Heart right ventricle (tissue), 16 donors: ENCODE measurements around the gene SYTL3. TPM values are rescaled to one million over a fixed set of nuclear protein-coding genes. Genes with fewer than 3 reads are reported as not detected.
A peak's percentile ranks its signal among the peaks of the same experiment; 100 is the strongest.

ENCODE experiments used
- ATAC-seq, 8 donors: fragments of 200-7000 bp; cut with Tn5 transposase; one replicate each; pipeline ENCODE4 v1.9.1; 2020; ENCODE audit warnings: mild to moderate bottlenecking in 8 of 8, moderate library complexity in 8 of 8, moderate number of reproducible peaks in 1 of 8
- DNase-seq, 2 donors: peaks; one replicate each; pipeline ENCODE4 v3.0.0-alpha.2; 2020
- H3K27ac ChIP-seq, 10 donors: fragments of 200-600 bp; sonication (generic) in 2 of 10; one replicate each; pipeline versions ENCODE4 v1.5.0 to v1.8.0; 2020 to 2022; ENCODE audit warnings: mild to moderate bottlenecking in 3 of 10
- H3K27me3 ChIP-seq, 7 donors: fragments of 200-600 bp; one replicate each; pipeline ENCODE4 v1.8.0; 2021 to 2022; ENCODE audit warnings: mild to moderate bottlenecking in 2 of 7
- H3K36me3 ChIP-seq, 9 donors: fragments of 200-600 bp; sonication (generic) in 1 of 9; one replicate each; pipeline versions ENCODE4 v1.5.0 to v1.8.0; 2020 to 2022; ENCODE audit warnings: mild to moderate bottlenecking in 2 of 9
- H3K4me1 ChIP-seq, 9 donors: fragments of 200-600 bp; sonication (generic) in 1 of 9; one replicate each; pipeline versions ENCODE4 v1.5.0 to v1.8.0; 2020 to 2022; ENCODE audit warnings: mild to moderate bottlenecking in 4 of 9
- H3K4me3 ChIP-seq, 10 donors: fragments of 200-600 bp; sonication (generic) in 2 of 10; one replicate each; pipeline versions ENCODE4 v1.5.0 to v1.8.0; 2020 to 2022; ENCODE audit warnings: mild to moderate bottlenecking in 7 of 10, moderate library complexity in 2 of 10
- H3K9me3 ChIP-seq, 11 donors: fragments of 200-600 bp in 10 of 11; sonication (generic) in 2 of 11; one replicate each; pipeline versions ENCODE4 v1.5.0 to v1.8.0; 2013 to 2022; ENCODE audit warnings: mild to moderate bottlenecking in 2 of 11, control low read depth in 1 of 11, moderate library complexity in 1 of 11
- CTCF ChIP-seq, 9 donors: fragments of 200-600 bp; sonication (generic) in 2 of 9; IDR thresholded peaks; one replicate each; pipeline versions ENCODE4 v1.5.0 to v1.8.0; 2021 to 2022; ENCODE audit warnings: antibody characterized with exemption in 9 of 9, mild to moderate bottlenecking in 5 of 9, moderate library complexity in 1 of 9
- WGBS, 2 donors: extraction: QIAGEN DNeasy Blood & Tissue Kit; methylation state at CpG; one replicate each; pipeline ENCODE4 v1.1.7; 2013; ENCODE audit warnings: inconsistent platforms in 1 of 2; 5-methylcytosine and 5-hydroxymethylcytosine counted together
- intact Hi-C, 10 donors: fragments of 100-400 bp; cut with DNase I; formaldehyde crosslinking; loops; one replicate each; pipeline versions ENCODE4 v1.11.1 to v1.14.2; 2022
- polyA plus RNA-seq, 2 donors: library from polyadenylated mRNA; stranded (reverse); fragments of 200-250 nt; gene quantifications; one replicate each; pipeline ENCODE4 v1.2.3, GENCODE V29; 2013
- total RNA-seq, 10 donors: library from RNA; stranded (reverse); fragmentation: NEBNext Ultra II Directional in 3 of 10; extraction: Animal tissue kit (Norgen Biotek cat#: 25700) in 3 of 10; gene quantifications; one replicate each; pipeline versions ENCODE4 v1.2.1 to v1.2.4, GENCODE V29; 2021 to 2023
- donor health status: Arrhythmogenic right ventricular cardiomyopathy.
- donor health status: ischemic (EF 13 %, LVEDD 7.1; RV severe dilation, severe dysfunction).
- donor health status: healthy with polysubstance abuse.
- donor health status: DM: no; HTN: yes; CAD: no.
- donor health status: DM: no; HTN: no; CAD: no.
- donor health status: ischemic (EF 25% LVEDD 6.9; RV normal size, moderate dysfunction).
- donor health status: ischemic (EF 25% LVEDD 5.7; RV mildly dilated, moderate dysfunction).
- donor health status: healthy.
- donor health status: DM: yes; HTN: yes; CAD: no.
- donor health status: Ischemic cardiomyopathy.
- donor health status: ischemic (EF 35%, LVEDD 5.7; RV mildly dilated, moderate dysfunction).
- donor health status: nonischemic (EF 11% LVEDD 7.7; RV severe dilation, severe dysfunction).
- donor health status: DM: yes; HTN: yes; CAD: no.
- donor health status: PGD.
- donor health status: ischemic (EF 29% LVEDD 5.4; RV normal size, mild dysfunction).
- donor health status: nonischemic (EF 23%, LVEDD 6.1; RV moderate dilation, normal function).

SYTL3 gene
- total and polyA plus RNA-seq, 12 donors: 3.6 to 11.9 (median 8.1) TPM

DNA sequence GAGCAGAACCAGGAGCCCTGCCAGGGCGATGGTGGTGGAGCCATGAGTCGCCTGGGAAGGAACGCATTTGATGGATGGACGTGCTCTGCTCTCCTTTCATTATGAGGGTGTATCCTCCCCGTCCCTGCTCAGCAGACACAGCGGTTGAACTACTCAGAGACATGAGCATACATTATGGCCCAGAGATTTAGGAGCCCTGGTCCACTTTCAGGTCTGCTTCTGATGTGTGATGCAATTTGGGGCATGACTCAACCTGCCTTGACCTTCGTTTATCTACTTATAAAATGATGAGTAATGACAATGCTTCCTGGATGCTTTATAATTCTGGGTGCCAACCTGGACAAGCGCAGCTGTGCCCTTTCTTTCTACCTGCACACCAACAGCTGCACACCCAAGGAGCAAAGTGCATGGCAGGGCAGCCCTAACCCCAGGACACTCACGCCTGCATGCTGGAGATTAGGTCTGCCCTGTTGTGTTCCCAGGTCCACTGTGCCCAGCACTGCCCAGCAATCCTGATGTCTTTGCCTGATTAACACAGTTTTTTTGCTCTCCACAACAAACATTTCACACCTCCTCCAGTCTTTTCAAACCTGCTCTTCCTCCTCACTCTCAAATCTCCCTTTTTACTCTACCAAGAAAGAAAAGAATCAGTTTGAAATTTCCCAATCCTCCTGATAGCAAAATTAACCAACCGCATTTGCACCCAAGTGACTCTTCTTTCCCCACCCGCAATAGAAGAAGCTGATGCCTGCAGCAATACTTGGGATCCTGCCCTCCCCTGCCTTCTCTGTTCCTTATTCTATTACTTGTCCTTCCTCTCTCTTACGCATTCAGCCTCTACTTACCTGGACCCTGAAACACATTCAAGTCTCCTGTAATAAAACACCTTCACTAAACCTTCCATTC lies 88.1 kb downstream of the SYTL3 start:
- no peaks in the 10 kb centered on the region for H3K36me3 ChIP-seq
- intact Hi-C loops: no loop called here
- DNase-seq: no peak
- peak in 3 of 8 donors; percentile 17 to 64 (median 45) for ATAC-seq
- no peak overlapping the region for H3K27ac ChIP-seq
- 86 to 87% methylated on average over 12 of the region's 12 CpGs for WGBS, 2 donors
- peaks cover 0 to 36% (median 6%) of the 10 kb centered on the region in 11 donors for H3K9me3 ChIP-seq
- no peaks in the 10 kb centered on the region for H3K4me1 ChIP-seq
- no peaks in the 10 kb centered on the region for H3K27me3 ChIP-seq
- no peak for TF ChIP-seq CTCF (IDR thresholded peaks at IDR 0.05)
- no peak overlapping the region for H3K4me3 ChIP-seq

GRCh38 chr6:158739673-158740072 lies 89.8 kb downstream of the SYTL3 start:
- peaks cover 0 to 20% (median 6%) of the 10 kb centered on the region in 11 donors for H3K9me3 ChIP-seq
- ATAC-seq: no peak
- H3K4me3 ChIP-seq: no peak overlapping the region
- H3K4me1 ChIP-seq: no peaks in the 10 kb centered on the region
- no peak for TF ChIP-seq CTCF (IDR thresholded peaks at IDR 0.05)
- no peaks in the 10 kb centered on the region for H3K36me3 ChIP-seq
- DNase-seq: no peak
- H3K27ac ChIP-seq: no peak overlapping the region
- no peaks in the 10 kb centered on the region for H3K27me3 ChIP-seq
- WGBS, 2 donors: 98 to 100% methylated on average over 1 of the region's 1 CpG
- intact Hi-C loops: no loop called here

DNA sequence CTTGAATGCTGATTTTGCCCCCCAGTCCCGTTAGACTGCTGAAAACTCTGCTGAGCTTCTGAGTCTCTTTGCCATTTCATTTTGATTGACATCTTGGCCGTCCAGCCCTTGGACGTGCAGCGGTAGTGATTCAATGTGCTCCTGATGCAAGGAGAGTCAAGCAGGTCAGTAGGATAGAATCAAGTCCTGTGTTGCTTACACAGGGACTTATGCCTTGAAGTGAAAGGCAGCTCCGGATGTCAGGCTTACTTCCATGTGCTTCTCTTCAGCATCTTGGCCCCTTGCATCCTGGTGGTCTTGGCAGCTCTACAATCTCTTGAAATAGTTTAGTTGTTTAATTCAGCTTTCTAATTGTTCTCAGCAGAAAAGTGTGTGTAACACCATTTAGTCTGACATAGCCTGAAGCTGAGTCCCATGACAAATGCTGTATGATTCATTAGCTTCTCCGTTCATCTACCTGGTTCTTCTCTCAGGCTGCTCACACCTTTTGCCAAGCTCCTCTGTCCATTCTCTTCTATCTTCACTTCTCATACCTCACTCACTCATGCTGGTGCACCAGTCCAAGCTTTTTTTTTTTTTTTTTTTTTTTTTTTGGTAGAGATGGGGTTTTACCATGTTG lies 93.3 kb downstream of the SYTL3 start:
- intact Hi-C loops: no loop called here
- no peak overlapping the region for H3K27ac ChIP-seq
- ATAC-seq: no peak

More for the DNA sequence above, 93.3 kb downstream of the SYTL3 start:
- Histone ChIP-seq H3K4me3 (no peak overlapping the region), H3K4me1 (no peaks in the 10 kb centered on the region), H3K36me3 (peaks cover 0 to 5% (median 0%) of the 10 kb centered on the region in 9 donors), H3K9me3 (peaks cover 0 to 20% (median 6%) of the 10 kb centered on the region in 11 donors), H3K27me3 (no peaks in the 10 kb centered on the region)
- DNase-seq: no peak
- WGBS, 2 donors: 72 to 77% methylated on average over 6 of the region's 6 CpGs
- no peak for TF ChIP-seq CTCF (IDR thresholded peaks at IDR 0.05)
